Transverse colon (tissue), 4 donors: ENCODE measurements around the gene RUFY3. TPM values are rescaled to one million over a fixed set of nuclear protein-coding genes. Genes with fewer than 3 reads are reported as not detected.
A peak's percentile ranks its signal among the peaks of the same experiment; 100 is the strongest.

Experiments used
- DNase-seq: peaks from one replicate; pipeline ENCODE4 v3.0.0-alpha.2; 2019
- H3K27ac ChIP-seq, 4 donors: fragments of 200-600 bp; sonication (generic); 2 replicates each; pipeline ENCODE4 v1.5.1; 2016 to 2018; ENCODE audit warnings: inconsistent platforms in 4 of 4
- H3K27me3 ChIP-seq: fragments of 200-600 bp; sonication (generic); 2 replicates; pipeline ENCODE4 v1.5.1; 2017; ENCODE audit warnings: inconsistent platforms
- H3K36me3 ChIP-seq, 4 donors: fragments of 200-600 bp; sonication (generic); 2 replicates each; pipeline ENCODE4 v1.5.1; 2017 to 2019; ENCODE audit warnings: inconsistent platforms in 4 of 4
- H3K4me1 ChIP-seq, 4 donors: fragments of 200-600 bp; sonication (generic); 2 replicates each; pipeline ENCODE4 v1.5.1; 2017 to 2020; ENCODE audit warnings: inconsistent platforms in 4 of 4
- H3K4me3 ChIP-seq, 4 donors: fragments of 200-600 bp; sonication (generic); 1 replicate in 1 of 4; 2 replicates in 3 of 4; pipeline versions ENCODE4 v1.5.1 to v1.6.1; 2017 to 2019; ENCODE audit warnings: inconsistent platforms in 4 of 4
- H3K9me3 ChIP-seq, 2 donors: fragments of 200-600 bp; sonication (generic); 2 replicates each; pipeline ENCODE4 v1.5.1; 2017 to 2019; ENCODE audit warnings: inconsistent platforms in 2 of 2
- CTCF ChIP-seq, 5 experiments: fragments of 200-600 bp in 3 of 5; fragments of 450-650 bp in 2 of 5; sonication (generic) in 3 of 5; IDR thresholded peaks; 1 replicate in 2 of 5; 2 replicates in 3 of 5; pipeline ENCODE4 v1.5.1; 2016 to 2017; ENCODE audit warnings: antibody characterized with exemption in 5 of 5, inconsistent platforms in 3 of 5, mild to moderate bottlenecking in 2 of 5, moderate library complexity in 1 of 5
- EP300 ChIP-seq: sonication (generic); formaldehyde crosslinking; IDR thresholded peaks from one replicate; pipeline ENCODE4 v1.6.1; 2017; ENCODE audit warnings: antibody characterized with exemption, low read depth
- POLR2A ChIP-seq: fragments of 450-650 bp; IDR thresholded peaks from one replicate; pipeline ENCODE4 v1.6.1; 2016; ENCODE audit warnings: antibody characterized with exemption, mild to moderate bottlenecking, moderate library complexity
- POLR2AphosphoS5 ChIP-seq, 3 donors: sonication (generic); formaldehyde crosslinking; IDR thresholded peaks; one replicate each; pipeline ENCODE4 v1.6.1; 2016; ENCODE audit warnings: antibody characterized with exemption in 3 of 3
- WGBS, 2 donors: methylation state at CpG; one replicate each; pipeline ENCODE4 v1.1.5; 2018; ENCODE audit warnings: low coverage in 1 of 2; 5-methylcytosine and 5-hydroxymethylcytosine counted together
- in situ Hi-C, 4 donors: fragments of 200-750 bp; cut with MboI; loops; one replicate each; pipeline versions ENCODE4 v1.15.0 to v1.15.1; 2017; ENCODE audit warnings: low sequenced_read_pairs in 3 of 4, low pct_ligation_motif_present in 1 of 4, low pct_unique_long_range_greater_than_20kb in 1 of 4
- intact Hi-C: fragments of 100-400 bp; cut with DNase I; formaldehyde crosslinking; loops from one replicate; pipeline ENCODE4 v1.15.1; 2023; ENCODE audit warnings: low total_unique reads
- total RNA-seq, 4 donors: library from RNA; depleted of rRNA; stranded (reverse); fragments of >200 nt; gene quantifications; one replicate each; pipeline ENCODE4 v1.1.0, GENCODE V29; 2016

The RUFY3 gene
- total RNA-seq, 4 donors from 2014 or later = 39.6 to 93.9 (median 50.8) TPM

DNA sequence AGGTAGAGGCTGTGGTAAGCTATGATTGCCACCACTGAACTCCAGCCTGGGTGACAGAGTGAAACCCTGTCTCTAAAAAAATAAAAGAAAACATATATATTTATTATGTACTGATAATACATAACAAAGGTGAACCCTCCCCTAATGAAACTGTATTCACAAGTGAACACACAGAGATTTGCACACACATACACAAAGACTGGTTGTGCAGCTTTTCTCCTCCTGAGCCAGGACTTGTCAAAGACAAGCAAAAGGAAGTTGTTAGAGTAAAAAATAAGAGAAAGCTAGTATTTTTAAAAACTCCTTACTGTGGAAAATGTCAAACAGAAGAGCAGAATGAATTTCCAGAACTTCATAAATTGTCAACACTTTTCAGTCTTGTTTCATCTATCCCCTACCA, 119.4 kb downstream of the RUFY3 start:
- H3K4me3 ChIP-seq = no peak overlapping the region
- H3K27ac ChIP-seq = peak overlapping the region in 1 of 4 donors; percentile 56
- in situ Hi-C loops (loop anchor here in 1 of 4 donors (25.0 kb wide), 1 partner anchor 171 kb away; no protein-coding TSS in a partner anchor), intact Hi-C loops (no loop called here)
- H3K36me3 ChIP-seq = no peaks in the 10 kb centered on the region
- H3K4me1 ChIP-seq = peaks cover 4 to 22% (median 8%) of the 10 kb centered on the region in 4 donors
- no peaks in the 10 kb centered on the region for H3K9me3 ChIP-seq
- TF ChIP-seq POLR2AphosphoS5 (IDR thresholded peaks at IDR 0.05) = no peak
- TF ChIP-seq EP300 = no peak
- no peak for TF ChIP-seq POLR2A
- no peak for TF ChIP-seq CTCF (IDR thresholded peaks at IDR 0.05)
- no peaks in the 10 kb centered on the region for H3K27me3 ChIP-seq
- no peak for DNase-seq

- no peak for DNase-seq
- no peaks in the 10 kb centered on the region for H3K27me3 ChIP-seq
- 56% methylated on average over 1 of the region's 1 CpG; no CpG with 5 or more reads in 1 of the 2 donors for WGBS, 2 donors
- intact Hi-C loops (no loop called here), in situ Hi-C loops (loop anchor here in 1 of 4 donors (25.0 kb wide), 1 partner anchor 170 kb away; no protein-coding TSS in a partner anchor)
- H3K4me1 ChIP-seq = peaks cover 4 to 14% (median 8%) of the 10 kb centered on the region in 4 donors
- no peaks in the 10 kb centered on the region for H3K36me3 ChIP-seq
- no peak overlapping the region for H3K4me3 ChIP-seq
- TF ChIP-seq EP300 (no peak), POLR2AphosphoS5 (IDR thresholded peaks at IDR 0.05) (no peak), CTCF (IDR thresholded peaks at IDR 0.05) (no peak), POLR2A (no peak)
- H3K9me3 ChIP-seq = no peaks in the 10 kb centered on the region
- H3K27ac ChIP-seq = no peak overlapping the region
Observed at GRCh38 chr4:70841951-70842350, 120.2 kb downstream of the RUFY3 start.

DNA sequence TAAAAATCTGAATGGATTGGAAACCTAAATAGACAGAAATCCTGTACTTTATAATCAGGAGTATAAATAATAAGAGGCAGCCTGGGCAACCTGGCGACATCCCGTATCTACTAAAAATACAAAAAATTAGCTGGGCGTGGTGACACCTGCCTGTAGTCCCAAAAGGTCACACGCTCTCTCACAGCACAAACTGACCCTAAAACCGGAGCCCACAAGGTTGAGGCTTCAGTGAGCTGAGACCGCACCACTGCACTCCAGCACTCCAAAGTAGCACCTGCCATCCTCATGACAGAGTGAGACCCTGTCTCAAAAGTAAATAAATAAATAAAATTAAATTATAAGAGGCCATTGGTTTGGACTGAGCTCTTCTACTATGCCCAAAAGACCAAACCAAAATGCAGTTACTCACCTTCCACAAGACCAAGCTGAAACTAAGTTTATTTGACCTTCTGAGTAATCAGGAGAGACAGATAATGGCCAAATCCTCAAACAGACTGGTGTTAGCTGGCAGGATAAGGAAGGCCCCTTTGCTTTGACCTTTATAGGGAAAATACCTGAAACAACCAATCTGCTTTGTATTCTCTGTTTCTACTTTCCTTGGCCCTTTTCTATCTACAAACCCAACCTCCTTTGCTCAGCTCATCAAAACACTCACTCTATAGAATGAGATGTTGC, 121.1 kb downstream of the RUFY3 start:
- intact Hi-C loops (no loop called here), in situ Hi-C loops (loop anchor here in 1 of 4 donors (25.0 kb wide), 1 partner anchor 169 kb away; no protein-coding TSS in a partner anchor)
- no peak overlapping the region for H3K4me3 ChIP-seq
- WGBS, 2 donors = 72 to 81% methylated on average over 3 to 6 of the region's 6 CpGs
- DNase-seq = no peak
- no peaks in the 10 kb centered on the region for H3K27me3 ChIP-seq
- no peaks in the 10 kb centered on the region for H3K36me3 ChIP-seq
- no peak overlapping the region for H3K27ac ChIP-seq
- H3K9me3 ChIP-seq = no peaks in the 10 kb centered on the region
- H3K4me1 ChIP-seq = peaks cover 0 to 5% (median 4%) of the 10 kb centered on the region in 4 donors
- TF ChIP-seq POLR2A (no peak), EP300 (no peak), POLR2AphosphoS5 (IDR thresholded peaks at IDR 0.05) (no peak), CTCF (IDR thresholded peaks at IDR 0.05) (no peak)

GRCh38 chr4:70844180-70844579, 122.4 kb downstream of the RUFY3 start:
- H3K27me3 ChIP-seq = no peaks in the 10 kb centered on the region
- 72 to 100% methylated on average over 1 to 9 of the region's 9 CpGs for WGBS, 2 donors
- H3K9me3 ChIP-seq = no peaks in the 10 kb centered on the region
- no peaks in the 10 kb centered on the region for H3K4me1 ChIP-seq
- in situ Hi-C loops (loop anchor here in 1 of 4 donors (25.0 kb wide), 1 partner anchor 168 kb away; no protein-coding TSS in a partner anchor), intact Hi-C loops (no loop called here)
- H3K36me3 ChIP-seq = no peaks in the 10 kb centered on the region
- DNase-seq = no peak
- H3K4me3 ChIP-seq = no peak overlapping the region
- no peak overlapping the region for H3K27ac ChIP-seq
- TF ChIP-seq CTCF (IDR thresholded peaks at IDR 0.05) (no peak), EP300 (no peak)
